Measurements from ENCODE around the gene LBX2.
"Not testable (repeated sequence)": the region's sequence is repeated elsewhere in the genome, so short reads cannot be mapped to it uniquely, and the experiment has no call there.

Gene LBX2

GRCh38 chr2:74462054-74462785, 37.2 kb downstream of the LBX2 start:
- FAIRE-seq: no peak
- TF ChIP-seq CTCF (IDR thresholded peaks at IDR 0.05; ENCODE audit: insufficient read depth, missing control alignments): no peak
- no peak for DNase-seq (ENCODE audit: insufficient read length, low spot score)

- TF ChIP-seq CTCF (IDR thresholded peaks at IDR 0.05; ENCODE audit: insufficient read depth, missing control alignments): peak; percentile 31
- FAIRE-seq: no peak
These were observed 38.0 kb downstream of the LBX2 start for GRCh38 chr2:74461187-74462053.

GRCh38 chr2:74460187-74460586, 39.2 kb downstream of the LBX2 start:
- not testable (repeated sequence) for FAIRE-seq; DNase-seq (ENCODE audit: insufficient read length, low spot score)

More at GRCh38 chr2:74461187-74462053, 38.0 kb downstream of the LBX2 start:
- no peak for DNase-seq (ENCODE audit: insufficient read length, low spot score)

- DNase-seq (ENCODE audit: insufficient read length, low spot score); FAIRE-seq: not testable (repeated sequence)
These were observed 39.8 kb downstream of the LBX2 start for GRCh38 chr2:74459503-74460118.

GRCh38 chr2:74458938-74459363, 40.5 kb downstream of the LBX2 start:
- no peak for FAIRE-seq
- no peak for DNase-seq (ENCODE audit: insufficient read length, low spot score)
- TF ChIP-seq CTCF (IDR thresholded peaks at IDR 0.05; ENCODE audit: insufficient read depth, missing control alignments): no peak

- DNase-seq (ENCODE audit: insufficient read length, low spot score): peak; percentile 84
- peak; percentile 35 for FAIRE-seq
These were observed 41.1 kb downstream of the LBX2 start, which contains the start of gene WBP1 for GRCh38 chr2:74458132-74458937. Gene WBP1 (plus strand): TSS chr2:74458438. CDS start chr2:74458603, 165 bp downstream.

More at GRCh38 chr2:74458132-74458937, 41.1 kb downstream of the LBX2 start, which contains the start of gene WBP1:
- TF ChIP-seq CTCF (IDR thresholded peaks at IDR 0.05; ENCODE audit: insufficient read depth, missing control alignments): no peak
